Lower leg skin (tissue), 3 donors: ENCODE measurements around the gene PAIP2.

Source experiments
- CTCF ChIP-seq, 3 donors: fragments of 450-650 bp; IDR thresholded peaks; one replicate each; pipeline ENCODE4 v1.5.1; 2016; ENCODE audit warnings: antibody characterized with exemption in 3 of 3, mild to moderate bottlenecking in 3 of 3, moderate library complexity in 2 of 3
- POLR2A ChIP-seq, 2 donors: fragments of 450-650 bp; IDR thresholded peaks; one replicate each; pipeline ENCODE4 v1.6.1; 2016 to 2017; ENCODE audit warnings: antibody characterized with exemption in 2 of 2, mild to moderate bottlenecking in 1 of 2, moderate library complexity in 1 of 2

- TF ChIP-seq CTCF (IDR thresholded peaks at IDR 0.05): no peak
- no peak for TF ChIP-seq POLR2A (IDR thresholded peaks at IDR 0.05)
Observed at GRCh38 chr5:139389701-139390638, 48.3 kb downstream of the PAIP2 start, which contains the start of gene MZB1.
